ENCODE data around the gene SLC12A8. TPM values are rescaled to one million over a fixed set of nuclear protein-coding genes. Genes with fewer than 3 reads are reported as not detected.

Gene SLC12A8
- total RNA-seq, 1 donor from 2014 or later, result 11.8 TPM

GRCh38 chr3:125035217-125035616 lies 177.3 kb downstream of the SLC12A8 start:
- no peak for DNase-seq
- intact Hi-C loops (cut with DNase I), result no loop called here
- no peak overlapping the region for H3K27ac ChIP-seq
- H3K4me1 ChIP-seq, result peaks cover 18% of the 10 kb centered on the region
- H3K9me3 ChIP-seq, result no peaks in the 10 kb centered on the region
- H3K27me3 ChIP-seq, result no peaks in the 10 kb centered on the region
- no peak for ATAC-seq
- no peak overlapping the region for H3K4me3 ChIP-seq
- no peak for TF ChIP-seq CTCF (IDR thresholded peaks at IDR 0.05)
- no peaks in the 10 kb centered on the region for H3K36me3 ChIP-seq

- TF ChIP-seq CTCF (IDR thresholded peaks at IDR 0.05), result no peak
- H3K27me3 ChIP-seq, result no peaks in the 10 kb centered on the region
- no peak overlapping the region for H3K27ac ChIP-seq
- no peak for ATAC-seq
- no peak for DNase-seq
- no peak overlapping the region for H3K4me3 ChIP-seq
- H3K36me3 ChIP-seq, result peaks cover 9% of the 10 kb centered on the region
- H3K4me1 ChIP-seq, result peaks cover 2% of the 10 kb centered on the region
- intact Hi-C loops (cut with DNase I), result no loop called here
- H3K9me3 ChIP-seq, result no peaks in the 10 kb centered on the region
Measured at GRCh38 chr3:125033616-125034015, 178.9 kb downstream of the SLC12A8 start.

- no peaks in the 10 kb centered on the region for H3K4me1 ChIP-seq
- no peak overlapping the region for H3K4me3 ChIP-seq
- no peaks in the 10 kb centered on the region for H3K27me3 ChIP-seq
- no peaks in the 10 kb centered on the region for H3K9me3 ChIP-seq
- ATAC-seq (no peak), DNase-seq (no peak)
- peaks cover 14% of the 10 kb centered on the region for H3K36me3 ChIP-seq
- H3K27ac ChIP-seq, result no peak overlapping the region
- no peak for TF ChIP-seq CTCF (IDR thresholded peaks at IDR 0.05)
- intact Hi-C loops (cut with DNase I), result no loop called here
Measured at GRCh38 chr3:125033135-125033534, 179.4 kb downstream of the SLC12A8 start.

- intact Hi-C loops (cut with DNase I), result no loop called here
- H3K9me3 ChIP-seq, result no peaks in the 10 kb centered on the region
- peak overlapping the region; percentile 19 for H3K27ac ChIP-seq
- no peaks in the 10 kb centered on the region for H3K27me3 ChIP-seq
- H3K4me1 ChIP-seq, result no peaks in the 10 kb centered on the region
- DNase-seq (no peak), ATAC-seq (no peak)
- TF ChIP-seq CTCF (IDR thresholded peaks at IDR 0.05), result no peak
- no peak overlapping the region for H3K4me3 ChIP-seq
- peaks cover 19% of the 10 kb centered on the region for H3K36me3 ChIP-seq
Measured at GRCh38 chr3:125032683-125033082, 179.9 kb downstream of the SLC12A8 start.

Small RNAs within 50 kb of the gene (microRNA-seq; reads per million reads assigned to microRNA genes)
- gene MIR5092 (ENCODE audit: borderline microRNAs expressed), result not detected

Other genes with a start within 250 kb of the SLC12A8 start
- 234 TPM for gene HEG1, start 156.8 kb downstream of the SLC12A8 start, total RNA-seq
- 47.5 TPM for gene ZNF148, start 162.6 kb upstream of the SLC12A8 start, total RNA-seq

Data from upper lobe of right lung (tissue), 1 donor.